Bronchial epithelial cell (primary cell): ENCODE measurements around the gene ELANE. TPM values are rescaled to one million over a fixed set of nuclear protein-coding genes. Genes with fewer than 3 reads are reported as not detected.
A peak's percentile ranks its signal among the peaks of the same experiment; 100 is the strongest.

Source experiments
- DNase-seq: peaks from one replicate; pipeline ENCODE4 v3.0.0-alpha.2; 2010; ENCODE audit warnings: low read depth
- FAIRE-seq: peaks from 2 replicates; lab custom pipeline; 2011; peaks lifted over from hg19 to GRCh38; lab: Jason Lieb, UNC
- H3K27me3 ChIP-seq: 2 replicates; pipeline ENCODE4 v1.5.1; 2011; ENCODE audit warnings: low read length; ENCODE audit not compliant: control insufficient read depth, insufficient read depth
- H3K36me3 ChIP-seq: 2 replicates; pipeline ENCODE4 v1.5.1; 2011; ENCODE audit warnings: low read length; ENCODE audit not compliant: control insufficient read depth, insufficient read depth
- H3K4me3 ChIP-seq: 2 replicates; pipeline ENCODE4 v1.5.1; 2011; ENCODE audit warnings: mild to moderate bottlenecking, low read depth, low read length, control low read depth
- CTCF ChIP-seq: IDR thresholded peaks from 2 replicates; pipeline ENCODE4 v1.5.1; 2011; ENCODE audit warnings: mild to moderate bottlenecking, moderate library complexity, low read length, control low read depth, inconsistent platforms; ENCODE audit not compliant: insufficient read depth, severe bottlenecking
- total RNA-seq: library from RNA; depleted of rRNA; stranded (reverse); fragments of >200 nt; gene quantifications from 2 replicates; pipeline ENCODE4 v1.2.1, GENCODE V29; 2014

The ELANE gene
- total RNA-seq, 1 donor from 2014 or later = not detected

DNA sequence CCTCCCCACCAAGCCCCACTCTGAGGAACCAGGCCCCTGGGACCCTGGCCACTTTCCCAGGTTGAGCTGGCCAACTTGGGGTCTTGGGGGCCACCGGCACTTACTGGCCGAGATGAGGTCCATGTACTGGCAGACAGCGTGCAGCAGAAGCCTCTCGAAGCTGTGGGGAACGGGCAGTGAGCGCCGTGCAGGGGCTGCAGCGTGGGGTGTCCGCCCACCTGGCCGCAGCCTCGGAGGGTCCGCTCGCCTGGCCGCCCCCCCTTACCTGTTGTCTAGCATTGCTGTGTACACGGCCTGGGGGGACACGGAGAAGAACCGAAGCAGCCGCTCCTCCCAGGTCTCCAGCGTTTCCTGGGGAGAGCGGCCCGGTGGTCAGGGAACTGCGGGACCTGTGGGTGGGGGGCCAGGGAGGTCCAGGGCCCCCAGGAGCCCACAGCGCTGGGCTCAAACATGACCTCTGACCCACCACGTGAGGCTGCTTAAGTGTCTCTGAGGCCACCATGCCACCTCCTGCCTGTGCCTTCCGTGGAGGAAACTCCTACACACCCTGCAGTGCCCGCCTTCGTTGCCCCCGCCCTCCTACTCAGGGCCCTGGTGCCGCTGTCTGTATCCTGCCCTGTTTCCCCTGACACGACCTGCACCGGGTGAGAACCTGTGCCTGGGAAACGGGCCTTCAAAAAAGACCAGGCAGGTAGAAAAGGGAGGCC, 47.4 kb downstream of the ELANE start:
- Histone ChIP-seq H3K36me3 (peaks cover 24% of the 10 kb centered on the region), H3K4me3 (no peak overlapping the region), H3K27me3 (no peaks in the 10 kb centered on the region)
- no peak for TF ChIP-seq CTCF
- FAIRE-seq (no peak), DNase-seq (no peak)

DNA sequence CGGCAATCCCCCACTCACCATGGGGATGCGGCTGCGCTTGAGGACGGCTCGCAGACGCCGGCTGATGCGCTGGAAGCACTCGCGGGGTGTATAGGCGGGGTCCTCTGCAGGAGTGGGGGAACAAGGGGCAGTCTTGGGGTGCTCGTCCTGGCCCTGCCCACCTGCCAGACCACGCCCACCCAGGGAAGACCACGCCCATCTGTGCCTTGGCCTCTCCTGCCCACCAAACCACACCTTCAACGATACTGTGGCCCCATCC, 47.9 kb downstream of the ELANE start:
- DNase-seq = no peak
- FAIRE-seq = no peak
- no peaks in the 10 kb centered on the region for H3K27me3 ChIP-seq
- TF ChIP-seq CTCF = no peak
- H3K36me3 ChIP-seq = peaks cover 24% of the 10 kb centered on the region
- no peak overlapping the region for H3K4me3 ChIP-seq

- DNase-seq (peak; percentile 42), FAIRE-seq (no peak)
- Histone ChIP-seq H3K27me3 (no peaks in the 10 kb centered on the region), H3K4me3 (no peak overlapping the region), H3K36me3 (peaks cover 24% of the 10 kb centered on the region)
- no peak for TF ChIP-seq CTCF
These were observed 48.4 kb downstream of the ELANE start for GRCh38 chr19:900302-901111.

DNA sequence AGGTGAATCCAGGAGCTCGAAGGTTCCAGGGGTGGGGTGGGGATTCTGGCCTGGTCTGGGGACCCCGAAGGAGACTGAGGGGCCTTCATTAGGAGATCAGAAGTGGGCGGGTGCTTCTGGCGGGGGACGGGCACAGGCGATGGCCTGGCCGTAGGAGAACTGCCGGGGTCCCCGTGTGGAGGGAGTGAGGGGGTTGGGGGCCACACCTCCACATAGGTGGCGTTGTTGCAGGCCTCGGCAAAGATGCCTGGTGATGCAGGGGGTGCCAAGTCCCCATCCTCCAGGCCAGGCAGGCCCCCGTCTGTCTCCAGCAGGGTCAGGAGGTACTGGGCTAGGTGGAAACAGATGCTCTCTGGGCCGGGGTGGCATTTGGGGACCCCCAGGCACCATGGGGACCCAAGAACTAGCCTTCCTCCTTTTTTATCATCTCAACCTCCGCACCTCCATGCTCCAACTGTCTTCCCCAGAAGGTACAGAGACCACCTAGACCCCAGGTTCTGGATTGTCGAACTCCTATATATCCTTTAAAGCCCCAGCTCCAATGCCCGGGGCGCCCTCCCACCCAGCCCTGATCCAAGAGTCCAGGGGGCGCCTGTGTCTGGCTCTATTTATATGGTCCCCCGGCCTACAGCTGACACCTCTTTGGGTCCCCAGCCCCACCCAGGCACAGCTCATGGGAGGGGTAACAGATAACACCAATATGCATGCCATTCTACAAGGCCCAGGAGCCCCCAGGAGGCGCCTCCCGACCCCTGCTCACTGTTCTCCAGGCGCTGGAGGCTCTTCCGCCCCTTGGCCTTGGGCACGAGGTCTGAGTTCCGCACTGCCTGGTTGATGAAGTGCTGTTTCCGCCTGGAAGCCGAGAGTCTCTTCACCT, 49.4 kb downstream of the ELANE start:
- no peak overlapping the region for H3K4me3 ChIP-seq
- FAIRE-seq (no peak), DNase-seq (no peak)
- TF ChIP-seq CTCF = no peak
- peaks cover 27% of the 10 kb centered on the region for H3K36me3 ChIP-seq
- H3K27me3 ChIP-seq = no peaks in the 10 kb centered on the region

- no peaks in the 10 kb centered on the region for H3K27me3 ChIP-seq
- H3K4me3 ChIP-seq = no peak overlapping the region
- FAIRE-seq = no peak
- no peak for DNase-seq
- H3K36me3 ChIP-seq = peaks cover 27% of the 10 kb centered on the region
- TF ChIP-seq CTCF = no peak
These were observed 49.9 kb downstream of the ELANE start for GRCh38 chr19:902093-902370.
